ENCODE results near the gene PRELP.

DNA sequence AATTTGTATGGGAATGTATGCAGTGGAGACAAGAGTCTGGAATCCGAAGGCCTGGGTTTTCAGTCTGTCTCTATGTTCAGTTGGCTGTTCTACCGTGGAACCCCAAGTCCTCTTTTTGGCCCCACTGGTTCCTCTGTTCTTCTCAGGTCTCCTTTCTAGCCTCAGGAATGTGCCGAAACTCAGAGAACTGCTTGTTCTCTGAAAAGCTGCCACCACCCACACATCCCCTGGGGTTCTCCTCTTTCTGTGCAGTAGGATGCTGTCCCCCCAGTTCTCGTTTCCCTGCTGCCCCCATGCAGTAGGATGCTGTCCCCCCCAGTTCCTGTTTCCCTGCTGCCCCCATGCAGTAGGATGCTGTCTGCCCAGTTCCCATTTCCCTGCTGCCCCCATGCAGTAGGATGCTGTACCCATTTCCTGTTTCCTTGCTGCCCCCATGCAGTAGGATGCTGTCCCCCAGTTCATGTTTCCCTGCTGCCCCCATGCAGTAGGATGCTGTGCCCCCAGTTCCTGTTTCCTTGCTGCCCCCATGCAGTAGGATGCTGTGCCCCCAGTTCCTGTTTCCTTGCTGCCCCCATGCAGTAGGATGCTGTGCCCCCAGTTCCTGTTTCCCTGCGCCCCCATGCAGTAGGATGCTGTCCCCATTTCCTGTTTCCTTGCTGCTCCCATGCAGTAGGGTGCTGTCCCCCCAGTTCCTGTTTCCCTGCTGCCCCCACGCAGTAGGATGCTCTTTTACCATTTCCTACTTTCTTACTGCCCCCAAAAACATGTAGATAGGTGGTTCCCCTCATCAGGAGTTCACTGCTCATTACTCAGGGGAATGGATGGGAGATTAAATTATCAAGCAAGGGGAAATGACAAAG, 53.6 kb downstream of the PRELP start:
- TF ChIP-seq, protein P1, sequence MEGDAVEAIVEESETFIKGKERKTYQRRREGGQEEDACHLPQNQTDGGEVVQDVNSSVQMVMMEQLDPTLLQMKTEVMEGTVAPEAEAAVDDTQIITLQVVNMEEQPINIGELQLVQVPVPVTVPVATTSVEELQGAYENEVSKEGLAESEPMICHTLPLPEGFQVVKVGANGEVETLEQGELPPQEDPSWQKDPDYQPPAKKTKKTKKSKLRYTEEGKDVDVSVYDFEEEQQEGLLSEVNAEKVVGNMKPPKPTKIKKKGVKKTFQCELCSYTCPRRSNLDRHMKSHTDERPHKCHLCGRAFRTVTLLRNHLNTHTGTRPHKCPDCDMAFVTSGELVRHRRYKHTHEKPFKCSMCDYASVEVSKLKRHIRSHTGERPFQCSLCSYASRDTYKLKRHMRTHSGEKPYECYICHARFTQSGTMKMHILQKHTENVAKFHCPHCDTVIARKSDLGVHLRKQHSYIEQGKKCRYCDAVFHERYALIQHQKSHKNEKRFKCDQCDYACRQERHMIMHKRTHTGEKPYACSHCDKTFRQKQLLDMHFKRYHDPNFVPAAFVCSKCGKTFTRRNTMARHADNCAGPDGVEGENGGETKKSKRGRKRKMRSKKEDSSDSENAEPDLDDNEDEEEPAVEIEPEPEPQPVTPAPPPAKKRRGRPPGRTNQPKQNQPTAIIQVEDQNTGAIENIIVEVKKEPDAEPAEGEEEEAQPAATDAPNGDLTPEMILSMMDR (IDR thresholded peaks at IDR 0.05), result no peak
- TF ChIP-seq EZH2 (IDR thresholded peaks at IDR 0.05; ENCODE audit: borderline replicate concordance, insufficient read depth, low read depth, low read length, poor library complexity, severe bottlenecking), result no peak

Measured in B cell (primary cell).